Adrenal gland (tissue), 12 donors: ENCODE data around the gene CRIP3. TPM values are rescaled to one million over a fixed set of nuclear protein-coding genes. Genes with fewer than 3 reads are reported as not detected.

ENCODE experiments used
- DNase-seq, 7 donors: peaks; one replicate each; pipeline ENCODE4 v3.0.0-alpha.2; 2019 to 2020
- H3K27ac ChIP-seq, 5 donors: fragments of 200-600 bp; sonication (generic) in 4 of 5; 1 replicate in 3 of 5; 2 replicates in 2 of 5; pipeline versions ENCODE4 v1.5.1 to v1.8.0; 2016 to 2020; ENCODE audit warnings: mild to moderate bottlenecking in 1 of 5
- H3K27me3 ChIP-seq: fragments of 200-600 bp; 2 replicates; pipeline ENCODE4 v1.8.0; 2021
- H3K36me3 ChIP-seq, 2 donors: fragments of 200-600 bp; replicated peaks in 1 of 2; 1 replicate in 1 of 2; 2 replicates in 1 of 2; pipeline versions ENCODE4 v1.5.1 to v1.8.0; 2018 to 2022
- H3K4me1 ChIP-seq, 2 donors: fragments of 200-600 bp; replicated peaks in 1 of 2; 1 replicate in 1 of 2; 2 replicates in 1 of 2; pipeline versions ENCODE4 v1.5.1 to v1.8.0; 2018 to 2021
- H3K4me3 ChIP-seq, 4 donors: fragments of 200-600 bp; sonication (generic) in 3 of 4; one replicate each; pipeline ENCODE4 v1.5.1; 2016 to 2018
- H3K9me3 ChIP-seq, 3 donors: fragments of 200-600 bp; sonication (generic) in 1 of 3; replicated peaks in 1 of 3; 1 replicate in 2 of 3; 2 replicates in 1 of 3; pipeline versions ENCODE4 v1.5.1 to v1.8.0; 2016 to 2021
- CTCF ChIP-seq, 6 experiments: fragments of 450-650 bp in 4 of 6; fragments of 200-600 bp in 2 of 6; sonication (generic) in 1 of 6; IDR thresholded peaks; 1 replicate in 5 of 6; 2 replicates in 1 of 6; pipeline versions ENCODE4 v1.5.1 to v1.8.0; 2016 to 2021; ENCODE audit warnings: antibody characterized with exemption in 6 of 6, mild to moderate bottlenecking in 2 of 6, moderate library complexity in 1 of 6
- POLR2A ChIP-seq, 2 donors: fragments of 450-650 bp; IDR thresholded peaks; one replicate each; pipeline ENCODE4 v1.6.1; 2017; ENCODE audit warnings: antibody characterized with exemption in 2 of 2, mild to moderate bottlenecking in 2 of 2, moderate library complexity in 1 of 2
- WGBS, 4 donors: extraction: QIAGEN DNeasy Blood & Tissue Kit in 2 of 4; methylation state at CpG; one replicate each; pipeline versions ENCODE4 v1.1.5 to v1.1.7; 2013 to 2017; 5-methylcytosine and 5-hydroxymethylcytosine counted together
- intact Hi-C, 2 donors: fragments of 100-400 bp; cut with DNase I; formaldehyde crosslinking; loops; one replicate each; pipeline versions ENCODE4 v1.14.1 to v1.15.0; 2022 to 2023
- polyA plus RNA-seq, 3 donors: library from polyadenylated mRNA; stranded (reverse); fragments of 200-250 nt in 2 of 3; fragments of 350-450 nt in 1 of 3; fragmentation: Illumina TruSeq in 1 of 3; extraction: RNeasy Lipid Tissue Mini Kit (QIAGEN cat#74804) in 1 of 3; gene quantifications; one replicate each; pipeline ENCODE4 v1.2.3, GENCODE V29; 2013 to 2014
- total RNA-seq, 9 donors: library from RNA; depleted of rRNA in 4 of 9; stranded (reverse); fragments of >200 nt in 4 of 9; fragments of 120-200 nt in 1 of 9; fragmentation: NEBNext Ultra II Directional in 1 of 9; extraction: Animal tissue kit (Norgen Biotek cat#: 25700) in 1 of 9; gene quantifications; one replicate each; pipeline versions ENCODE4 v1.1.0 to v1.2.4, GENCODE V29; 2013 to 2023
- donor health status: healthy with polysubstance abuse.
- donor health status: Bipolar disorder and iron deficiency.
- donor health status: DM: yes; HTN: yes; CAD: no.
- donor health status: DM: no; HTN: no; CAD: no.
- donor health status: DM: no; HTN: no; CAD: no.
- donor health status: DM: yes; HTN: yes; CAD: no.

CRIP3 gene
- total and polyA plus RNA-seq, 12 donors: 0.44 to 8.9 (median 1.5) TPM; not detected in 6

DNA sequence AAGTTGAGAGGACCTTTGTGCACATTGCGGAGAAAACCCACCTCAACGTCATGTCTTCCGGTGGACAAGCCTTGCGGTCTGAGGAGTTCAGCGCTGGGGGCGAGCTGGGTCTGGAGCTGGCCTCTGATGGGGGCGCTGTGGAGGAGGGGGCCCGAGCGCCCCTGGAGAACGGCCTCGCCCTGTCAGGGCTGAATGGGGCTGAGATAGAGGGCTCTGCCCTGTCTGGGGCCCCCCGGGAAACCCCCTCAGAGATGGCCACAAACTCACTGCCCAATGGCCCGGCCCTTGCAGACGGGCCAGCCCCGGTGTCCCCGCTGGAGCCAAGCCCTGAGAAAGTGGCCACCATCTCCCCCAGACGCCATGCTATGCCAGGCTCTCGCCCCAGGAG is 25.1 kb downstream of the CRIP3 start:
- no peak for TF ChIP-seq POLR2A (IDR thresholded peaks at IDR 0.05)
- no peak for TF ChIP-seq CTCF (IDR thresholded peaks at IDR 0.05)
- no peak overlapping the region for H3K4me3 ChIP-seq
- peaks cover 10 to 11% of the 10 kb centered on the region in 2 donors for H3K4me1 ChIP-seq
- intact Hi-C loops: no loop called here
- WGBS, 4 donors: 89 to 92% (median 89%) methylated on average over 5 to 18 of the region's 18 CpGs
- no peak overlapping the region for H3K27ac ChIP-seq
- H3K9me3 ChIP-seq: no peaks in the 10 kb centered on the region
- no peaks in the 10 kb centered on the region for H3K36me3 ChIP-seq
- no peak for DNase-seq
- H3K27me3 ChIP-seq: no peaks in the 10 kb centered on the region

DNA sequence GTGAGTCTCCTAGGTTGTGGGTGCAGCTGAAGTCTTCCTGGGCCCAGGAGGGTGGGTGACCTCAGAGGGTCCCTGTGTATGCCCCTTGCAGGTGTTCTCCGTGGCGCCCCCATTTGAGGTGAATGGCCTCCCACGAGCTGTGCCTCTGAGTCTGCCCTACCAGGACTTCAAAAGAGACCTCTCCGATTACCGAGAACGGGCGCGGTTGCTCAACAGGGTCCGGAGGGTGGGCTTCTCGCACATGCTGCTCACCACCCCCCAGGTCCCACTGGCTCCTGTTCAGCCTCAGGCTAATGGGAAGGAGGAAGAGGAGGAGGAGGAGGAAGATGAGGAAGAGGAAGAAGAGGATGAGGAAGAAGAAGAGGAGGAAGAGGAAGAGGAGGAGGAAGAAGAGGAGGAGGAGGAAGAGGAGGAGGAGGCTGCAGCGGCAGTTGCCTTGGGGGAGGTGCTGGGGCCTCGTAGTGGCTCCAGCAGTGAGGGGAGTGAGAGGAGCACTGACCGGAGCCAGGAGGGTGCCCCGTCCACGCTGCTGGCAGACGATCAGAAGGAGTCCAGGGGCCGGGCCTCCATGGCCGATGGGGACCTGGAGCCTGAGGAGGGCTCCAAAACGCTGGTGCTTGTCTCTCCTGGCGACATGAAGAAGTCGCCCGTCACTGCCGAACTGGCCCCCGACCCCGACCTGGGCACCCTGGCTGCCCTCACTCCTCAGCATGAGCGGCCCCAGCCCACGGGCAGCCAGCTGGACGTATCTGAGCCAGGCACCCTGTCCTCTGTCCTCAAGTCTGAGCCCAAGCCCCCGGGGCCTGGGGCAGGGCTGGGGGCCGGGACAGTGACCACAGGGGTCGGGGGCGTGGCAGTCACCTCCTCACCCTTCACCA is 25.8 kb downstream of the CRIP3 start:
- TF ChIP-seq POLR2A (IDR thresholded peaks at IDR 0.05) (no peak), CTCF (IDR thresholded peaks at IDR 0.05) (no peak)
- 70 to 82% (median 79%) methylated on average over 19 to 32 of the region's 32 CpGs for WGBS, 4 donors

GRCh38 chr6:43282060-43282459 is 26.6 kb downstream of the CRIP3 start:
- no peaks in the 10 kb centered on the region for H3K27me3 ChIP-seq
- no peak for DNase-seq
- no peaks in the 10 kb centered on the region for H3K36me3 ChIP-seq
- 62 to 70% (median 67%) methylated on average over 5 to 9 of the region's 9 CpGs for WGBS, 4 donors
- TF ChIP-seq POLR2A (IDR thresholded peaks at IDR 0.05): no peak
- TF ChIP-seq CTCF (IDR thresholded peaks at IDR 0.05): no peak
- no peaks in the 10 kb centered on the region for H3K9me3 ChIP-seq
- no peak overlapping the region for H3K4me3 ChIP-seq
- H3K27ac ChIP-seq: no peak overlapping the region
- peaks cover 4 to 5% of the 10 kb centered on the region in 2 donors for H3K4me1 ChIP-seq
- intact Hi-C loops: no loop called here

More for the DNA sequence above, 25.8 kb downstream of the CRIP3 start:
- Histone ChIP-seq H3K36me3 (no peaks in the 10 kb centered on the region), H3K27me3 (no peaks in the 10 kb centered on the region), H3K27ac (no peak overlapping the region), H3K4me3 (no peak overlapping the region), H3K9me3 (no peaks in the 10 kb centered on the region), H3K4me1 (peaks cover 10 to 11% of the 10 kb centered on the region in 2 donors)
- intact Hi-C loops: no loop called here
- no peak for DNase-seq

- Histone ChIP-seq H3K36me3 (no peaks in the 10 kb centered on the region), H3K4me1 (peaks cover 0 to 6% of the 10 kb centered on the region in 2 donors), H3K27ac (no peak overlapping the region), H3K27me3 (peaks cover 1% of the 10 kb centered on the region), H3K9me3 (no peaks in the 10 kb centered on the region), H3K4me3 (no peak overlapping the region)
- WGBS, 4 donors: 86 to 100% (median 87%) methylated on average over 2 of the region's 2 CpGs
- no peak for DNase-seq
- intact Hi-C loops: no loop called here
- TF ChIP-seq CTCF (IDR thresholded peaks at IDR 0.05) (no peak), POLR2A (IDR thresholded peaks at IDR 0.05) (no peak)
Measured at GRCh38 chr6:43280234-43280633, 28.4 kb downstream of the CRIP3 start.
